ENCODE data around the gene LTB4R2.

The LTB4R2 gene

GRCh38 chr14:24307156-24307574, 2.8 kb upstream of the LTB4R2 start:
- H3K4me1 Mint-ChIP-seq, result peaks cover 40% of the 10 kb centered on the region
- H3K27ac Mint-ChIP-seq, result no peak overlapping the region
- H3K36me3 Mint-ChIP-seq, result peaks cover 24% of the 10 kb centered on the region
- H3K27me3 Mint-ChIP-seq, result no peaks in the 10 kb centered on the region
- H3K4me3 Mint-ChIP-seq, result no peak overlapping the region
- H3K9me3 Mint-ChIP-seq, result no peaks in the 10 kb centered on the region

GRCh38 chr14:24307575-24308341, 2.2 kb upstream of the LTB4R2 start, which contains the start of gene CIDEB:
Gene CIDEB, minus strand, starts transcription at chr14:24307977. Its CDS starts 119 bp downstream, at chr14:24307858.
- Mint-ChIP-seq H3K27me3 (no peaks in the 10 kb centered on the region), H3K9me3 (no peaks in the 10 kb centered on the region), H3K27ac (peak within 1 kb of the TSS; percentile 31), H3K36me3 (peaks cover 24% of the 10 kb centered on the region), H3K4me3 (peak within 1 kb of the TSS; percentile 6), H3K4me1 (peaks cover 46% of the 10 kb centered on the region)

- Mint-ChIP-seq H3K4me1 (peaks cover 54% of the 10 kb centered on the region), H3K4me3 (peak overlapping the region; percentile 6), H3K27me3 (no peaks in the 10 kb centered on the region), H3K36me3 (peaks cover 23% of the 10 kb centered on the region), H3K27ac (peak overlapping the region; percentile 31), H3K9me3 (no peaks in the 10 kb centered on the region)
Observed at GRCh38 chr14:24308342-24309124, 1.4 kb upstream of the LTB4R2 start.

GRCh38 chr14:24310265-24310645, 315 bp downstream of the LTB4R2 start:
- Mint-ChIP-seq H3K4me3 (peak overlapping the region; percentile 83), H3K36me3 (peaks cover 11% of the 10 kb centered on the region), H3K9me3 (no peaks in the 10 kb centered on the region), H3K27ac (peak overlapping the region; percentile 87), H3K27me3 (no peaks in the 10 kb centered on the region), H3K4me1 (peaks cover 71% of the 10 kb centered on the region)

- Mint-ChIP-seq H3K36me3 (peaks cover 7% of the 10 kb centered on the region), H3K27ac (peak within 1 kb of the TSS; percentile 87), H3K4me1 (peaks cover 75% of the 10 kb centered on the region), H3K4me3 (peak within 1 kb of the TSS; percentile 83), H3K9me3 (no peaks in the 10 kb centered on the region), H3K27me3 (no peaks in the 10 kb centered on the region)
Observed at GRCh38 chr14:24310646-24311604, 985 bp downstream of the LTB4R2 start, which contains the start of gene LTB4R. Gene LTB4R, plus strand, starts transcription at chr14:24311502. Its CDS starts 4,150 bp downstream, at chr14:24315652.

GRCh38 chr14:24311837-24312615, 2.1 kb downstream of the LTB4R2 start:
- peaks cover 75% of the 10 kb centered on the region for H3K4me1 Mint-ChIP-seq
- peak overlapping the region; percentile 80 for H3K4me3 Mint-ChIP-seq
- peaks cover 4% of the 10 kb centered on the region for H3K36me3 Mint-ChIP-seq
- no peaks in the 10 kb centered on the region for H3K9me3 Mint-ChIP-seq
- H3K27me3 Mint-ChIP-seq, result no peaks in the 10 kb centered on the region
- peak overlapping the region; percentile 82 for H3K27ac Mint-ChIP-seq

GRCh38 chr14:24312736-24313507, 3.0 kb downstream of the LTB4R2 start:
- H3K36me3 Mint-ChIP-seq, result peaks cover 6% of the 10 kb centered on the region
- peaks cover 76% of the 10 kb centered on the region for H3K4me1 Mint-ChIP-seq
- peak overlapping the region; percentile 82 for H3K27ac Mint-ChIP-seq
- no peaks in the 10 kb centered on the region for H3K27me3 Mint-ChIP-seq
- H3K4me3 Mint-ChIP-seq, result peak overlapping the region; percentile 80
- no peaks in the 10 kb centered on the region for H3K9me3 Mint-ChIP-seq

GRCh38 chr14:24313913-24314312, 4.0 kb downstream of the LTB4R2 start:
- Mint-ChIP-seq H3K4me3 (peak overlapping the region; percentile 35), H3K9me3 (no peaks in the 10 kb centered on the region), H3K36me3 (peaks cover 3% of the 10 kb centered on the region), H3K27me3 (no peaks in the 10 kb centered on the region), H3K4me1 (peaks cover 70% of the 10 kb centered on the region), H3K27ac (peak overlapping the region; percentile 56)

- H3K4me1 Mint-ChIP-seq, result peaks cover 63% of the 10 kb centered on the region
- H3K27me3 Mint-ChIP-seq, result no peaks in the 10 kb centered on the region
- H3K36me3 Mint-ChIP-seq, result peaks cover 3% of the 10 kb centered on the region
- peak overlapping the region; percentile 34 for H3K4me3 Mint-ChIP-seq
- H3K27ac Mint-ChIP-seq, result peak overlapping the region; percentile 84
- H3K9me3 Mint-ChIP-seq, result no peaks in the 10 kb centered on the region
Observed at GRCh38 chr14:24314377-24315193, 4.6 kb downstream of the LTB4R2 start.

GRCh38 chr14:24315243-24315806, 5.4 kb downstream of the LTB4R2 start:
- no peaks in the 10 kb centered on the region for H3K9me3 Mint-ChIP-seq
- H3K27ac Mint-ChIP-seq, result no peak overlapping the region
- peaks cover 55% of the 10 kb centered on the region for H3K4me1 Mint-ChIP-seq
- no peaks in the 10 kb centered on the region for H3K27me3 Mint-ChIP-seq
- no peak overlapping the region for H3K4me3 Mint-ChIP-seq
- peaks cover 3% of the 10 kb centered on the region for H3K36me3 Mint-ChIP-seq

GRCh38 chr14:24315807-24316596, 6.1 kb downstream of the LTB4R2 start:
- Mint-ChIP-seq H3K27ac (no peak overlapping the region), H3K27me3 (no peaks in the 10 kb centered on the region), H3K4me3 (no peak overlapping the region), H3K4me1 (peaks cover 53% of the 10 kb centered on the region), H3K36me3 (peaks cover 3% of the 10 kb centered on the region), H3K9me3 (no peaks in the 10 kb centered on the region)

- no peak overlapping the region for H3K4me3 Mint-ChIP-seq
- peaks cover 3% of the 10 kb centered on the region for H3K36me3 Mint-ChIP-seq
- no peaks in the 10 kb centered on the region for H3K9me3 Mint-ChIP-seq
- H3K27me3 Mint-ChIP-seq, result no peaks in the 10 kb centered on the region
- no peak overlapping the region for H3K27ac Mint-ChIP-seq
- H3K4me1 Mint-ChIP-seq, result peaks cover 51% of the 10 kb centered on the region
Observed at GRCh38 chr14:24316597-24316950, 6.6 kb downstream of the LTB4R2 start.

All from activated naive CD4-positive, alpha-beta T cell treated with anti-CD3 and anti-CD28 coated beads, Interleukin-2, amount 50 U/mL, for 24 hours (primary cell).